Hippocampal formation (tissue), 2 donors: ENCODE data around the gene MIB2.
"Not testable (repeated sequence)": the region's sequence is repeated elsewhere in the genome, so short reads cannot be mapped to it uniquely, and the experiment has no call there.

Source experiments
- DNase-seq, 2 donors: peaks; one replicate each; lab custom pipeline; 2025; lab: John Stamatoyannopoulos, UW

Gene MIB2

DNA sequence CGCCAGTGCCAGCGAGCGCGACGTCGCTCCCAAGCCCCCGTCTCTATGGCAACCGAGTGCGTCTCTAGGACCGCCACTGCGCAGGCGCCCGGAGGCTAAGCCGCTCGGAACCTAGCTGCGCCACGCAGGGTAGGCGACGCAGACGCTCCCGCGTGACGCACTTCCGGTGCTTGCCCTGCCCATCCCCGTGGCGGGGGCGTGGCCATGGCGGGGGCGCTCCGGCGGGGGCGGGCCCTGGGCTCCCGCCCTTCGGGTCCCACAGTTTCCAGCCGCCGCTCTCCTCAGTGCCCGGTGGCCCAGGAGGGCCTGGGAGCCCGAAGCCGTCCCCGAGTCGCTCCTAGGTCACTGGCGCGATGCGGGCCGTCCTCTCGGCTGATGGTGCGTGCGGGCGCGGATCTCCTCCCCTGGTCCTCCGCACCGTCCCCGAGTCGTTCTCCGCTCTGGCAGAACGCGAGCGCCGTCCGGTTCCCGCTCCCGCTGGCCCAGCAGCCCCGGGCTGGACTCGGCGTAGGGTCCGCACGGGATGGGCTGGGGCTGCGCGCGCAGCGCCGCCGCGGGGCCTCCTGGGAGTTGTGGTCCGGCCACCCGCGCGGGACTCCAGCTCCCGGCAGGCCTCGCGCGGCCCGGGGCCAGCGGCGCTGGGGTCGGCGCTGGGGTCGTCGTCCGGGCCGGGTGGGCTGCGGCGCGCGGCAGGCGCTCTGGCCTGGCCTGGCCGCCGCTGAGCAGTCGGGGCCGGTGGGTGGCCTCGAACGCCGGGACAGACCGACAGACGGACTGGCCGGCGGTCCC is at the start of gene MIB2:
Gene MIB2 (plus strand): TSS at position 245 of the 789 bp plus-strand sequence. CDS start 7,953 bp downstream, outside the sequence.
- DNase-seq = peak; percentile 94 to 97

DNA sequence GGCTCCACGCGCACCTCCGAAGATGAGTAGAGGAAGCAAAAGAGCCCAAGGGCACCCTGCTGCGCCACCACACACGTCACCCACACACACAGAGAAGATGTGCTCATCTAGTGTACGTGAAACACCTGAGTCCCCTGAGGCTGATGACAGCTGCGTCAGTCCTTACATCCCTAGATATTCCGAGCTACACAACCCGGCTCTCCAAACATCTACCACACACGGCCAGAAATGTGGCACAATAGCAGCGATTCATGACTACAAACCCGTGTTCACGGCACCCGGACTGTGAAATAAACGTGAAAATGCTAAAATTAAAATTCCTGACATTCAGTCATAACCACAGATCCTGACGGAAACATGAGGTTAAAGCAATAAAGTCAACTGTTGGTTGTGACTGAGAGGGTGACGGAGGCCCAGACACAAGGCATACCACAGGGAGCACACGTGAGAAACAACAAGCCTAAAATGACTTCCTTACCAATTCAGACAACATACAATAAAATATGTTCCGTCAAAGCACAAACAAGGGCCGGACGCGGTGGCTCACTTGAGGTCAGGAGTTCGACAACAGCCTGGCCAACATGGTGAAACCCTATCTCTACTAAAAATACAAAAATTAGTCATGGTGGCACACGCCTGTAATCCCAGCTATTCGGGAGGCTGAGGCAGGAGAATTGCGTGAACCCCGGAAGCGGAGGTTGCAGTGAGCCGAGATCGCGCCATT is 48.0 kb upstream of the MIB2 start:
- no peak for DNase-seq

DNA sequence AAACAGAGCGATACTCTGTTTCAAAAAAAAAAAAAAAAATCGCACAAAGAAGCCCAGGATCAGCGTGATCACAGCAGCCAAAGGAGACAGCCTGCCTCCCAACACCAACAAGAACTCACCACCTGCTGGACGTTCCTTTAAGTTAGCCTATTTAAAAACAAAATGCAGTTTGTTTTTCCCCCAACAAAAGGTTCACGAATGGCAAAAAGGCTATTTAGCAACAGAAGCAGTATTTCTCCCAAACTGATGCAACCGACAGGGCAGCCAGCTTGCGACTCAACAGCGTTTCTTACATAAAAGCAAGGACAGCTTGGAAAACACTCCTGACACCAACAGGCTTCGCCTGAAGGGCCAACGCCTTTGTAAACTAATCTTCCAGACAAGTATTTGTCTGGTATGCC is 47.4 kb upstream of the MIB2 start:
- DNase-seq = no peak

DNA sequence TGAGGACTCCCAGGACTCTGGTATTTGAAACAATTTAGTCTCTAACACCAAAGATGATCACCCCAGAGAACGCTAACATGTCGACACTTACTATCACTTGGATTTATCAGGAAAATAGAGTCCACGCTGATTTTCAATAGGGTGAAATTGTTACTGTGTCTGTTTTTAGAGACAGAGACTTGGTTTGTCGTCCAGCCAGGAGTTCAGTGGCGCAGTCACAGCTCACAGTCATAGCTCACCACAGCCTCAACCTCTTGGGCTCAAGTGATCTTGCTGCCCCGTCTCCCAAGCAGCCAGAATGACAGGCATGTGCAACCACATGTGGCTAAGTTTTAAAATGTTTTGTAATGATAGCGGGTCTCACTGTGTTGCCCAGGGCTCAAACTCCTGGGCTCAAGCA is 46.0 kb upstream of the MIB2 start:
- DNase-seq = no peak

DNA sequence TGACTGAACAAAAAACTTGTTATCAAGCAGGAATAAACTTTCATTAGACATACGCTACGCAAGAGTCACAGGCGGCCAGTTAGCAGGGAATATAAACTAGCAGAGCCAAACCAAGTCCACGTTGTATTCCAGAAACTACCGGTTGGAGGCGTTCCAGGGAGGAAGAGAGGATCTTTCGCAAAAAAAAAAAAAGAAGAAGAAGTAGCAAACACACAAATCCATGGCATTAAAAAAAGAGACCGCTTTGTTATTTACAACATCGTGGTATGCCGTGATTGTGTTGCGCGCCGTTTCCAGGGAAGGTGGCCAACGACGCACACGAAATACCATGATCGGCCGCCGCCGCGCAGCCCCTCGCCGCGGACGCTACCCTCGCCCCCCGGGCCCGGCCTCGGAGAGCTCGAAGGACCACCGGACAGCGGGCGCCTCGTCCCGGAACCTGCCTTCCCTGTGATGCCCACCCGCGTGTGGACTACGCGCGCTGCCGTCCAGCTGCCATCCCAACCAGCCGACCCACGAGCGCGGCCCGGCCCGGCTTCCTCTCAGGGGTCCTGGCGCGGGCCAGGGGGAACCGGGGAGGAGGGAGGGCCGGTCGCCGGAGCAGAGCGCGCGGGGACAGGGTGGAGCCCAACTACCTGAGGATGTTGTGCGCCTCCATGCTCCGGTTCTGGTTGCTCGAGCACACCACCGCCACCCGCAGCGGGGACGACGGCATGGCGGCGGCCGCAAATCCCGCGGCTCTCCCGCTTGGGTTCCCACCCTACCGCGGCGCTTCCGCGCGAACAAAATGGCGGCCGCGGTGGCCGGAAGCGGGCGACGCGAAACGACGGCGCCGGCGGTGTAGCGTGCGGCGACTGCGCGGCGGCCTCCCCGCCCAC is 41.2 kb upstream of the MIB2 start:
- DNase-seq = peak in 1 of 2 donors; percentile 61

DNA sequence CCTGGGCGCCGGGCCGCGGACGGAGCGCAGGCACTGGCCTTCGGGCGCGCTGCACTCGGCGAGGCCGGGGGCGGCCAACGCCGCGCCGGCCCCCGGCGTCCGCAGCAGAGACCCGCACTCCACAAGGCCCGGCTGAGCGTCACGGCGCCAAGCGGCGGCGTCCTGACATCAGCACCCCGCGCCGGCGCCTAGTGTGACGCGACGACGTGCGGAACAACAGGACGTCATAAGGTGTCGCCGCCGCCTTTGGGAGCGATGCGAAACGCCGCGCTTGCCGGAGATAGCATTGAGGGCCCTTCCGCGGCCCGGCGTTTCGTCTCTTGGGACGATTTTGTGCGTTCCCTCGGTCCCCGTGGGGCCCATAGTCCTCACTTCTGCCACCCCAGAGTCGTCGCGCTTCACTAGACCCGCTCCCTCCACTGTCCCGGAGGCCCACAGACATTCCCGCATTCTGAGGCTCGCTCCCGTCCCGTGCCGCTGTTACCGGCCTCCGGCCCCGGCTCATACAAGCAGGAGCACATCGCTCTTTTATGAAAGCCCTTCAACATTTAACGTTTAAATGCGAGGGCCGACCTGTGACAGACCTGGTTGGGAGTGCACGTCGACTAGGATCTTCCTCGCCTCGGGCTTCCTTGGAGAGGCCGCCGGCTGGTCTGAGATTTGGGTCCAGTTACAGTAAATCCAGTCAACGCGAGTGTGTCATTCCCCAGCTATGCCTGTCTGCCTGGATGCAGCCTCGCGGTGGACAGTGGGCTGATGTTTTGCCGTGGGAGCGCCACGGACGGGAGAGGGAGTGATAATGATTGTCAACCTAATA is 40.4 kb upstream of the MIB2 start, which contains the start of gene SSU72:
Gene SSU72 (minus strand): TSS at position 143 of the 817 bp plus-strand sequence. CDS start 306 bp downstream, outside the sequence.
- peak; percentile 76 to 79 for DNase-seq

DNA sequence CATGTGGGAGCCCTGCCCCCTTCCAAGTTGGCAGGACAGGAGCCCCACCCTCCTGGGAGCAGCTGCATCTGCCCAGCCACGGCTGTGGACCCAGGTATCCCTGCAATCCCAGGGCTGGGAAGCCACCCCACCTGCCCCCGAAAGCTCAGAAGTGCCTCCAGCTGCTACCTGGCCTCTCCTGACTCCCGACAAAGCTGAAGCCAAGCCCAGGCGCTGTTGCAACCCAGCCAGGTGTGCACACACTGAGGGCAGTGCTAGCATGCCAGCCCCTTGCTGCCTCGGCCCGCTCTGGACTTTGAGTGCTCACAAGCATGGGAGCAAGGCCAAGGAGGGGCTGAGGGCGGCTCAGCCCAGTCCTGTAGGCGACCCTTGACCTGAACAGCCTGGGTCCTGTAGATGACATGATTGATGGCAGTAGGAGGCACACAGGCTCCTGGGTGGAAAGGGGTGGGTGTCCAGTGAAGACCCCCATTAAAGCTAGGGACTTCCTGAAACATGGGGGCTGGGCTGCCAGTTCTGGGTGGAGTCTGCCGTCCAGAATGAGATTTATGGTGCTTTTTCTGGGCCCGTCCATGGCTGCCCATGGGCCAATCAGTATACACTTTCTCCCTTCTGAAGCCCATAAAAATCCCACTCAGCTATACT is 37.8 kb upstream of the MIB2 start:
- DNase-seq = no peak

DNA sequence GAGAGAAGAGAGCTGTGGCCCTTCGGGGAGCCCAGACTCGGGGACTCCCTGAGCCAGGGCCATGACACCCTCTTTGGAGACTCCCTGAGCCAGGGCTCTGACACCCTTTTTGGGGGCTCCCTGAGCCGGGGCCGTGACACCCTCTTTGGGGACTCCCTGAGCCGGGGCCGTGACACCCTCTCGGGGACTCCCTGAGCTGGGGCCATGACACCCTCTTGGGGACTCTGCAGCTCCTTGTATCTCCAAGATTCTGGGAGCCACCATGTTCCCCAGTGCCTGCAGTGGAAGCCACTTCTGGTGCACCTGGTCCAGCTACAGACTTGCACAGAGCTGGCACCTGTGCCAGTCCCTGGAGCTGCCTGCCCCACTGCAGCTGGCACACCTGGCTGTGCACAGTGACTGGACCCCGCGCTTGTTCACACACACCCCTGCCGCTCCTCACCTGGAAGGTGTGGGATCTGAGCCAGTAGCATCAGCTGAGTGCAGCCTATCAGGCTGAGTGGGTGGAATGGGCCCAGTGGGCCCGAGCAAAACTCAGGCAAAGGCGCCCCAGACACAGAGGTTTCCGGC is 36.8 kb upstream of the MIB2 start:
- no peak for DNase-seq

DNA sequence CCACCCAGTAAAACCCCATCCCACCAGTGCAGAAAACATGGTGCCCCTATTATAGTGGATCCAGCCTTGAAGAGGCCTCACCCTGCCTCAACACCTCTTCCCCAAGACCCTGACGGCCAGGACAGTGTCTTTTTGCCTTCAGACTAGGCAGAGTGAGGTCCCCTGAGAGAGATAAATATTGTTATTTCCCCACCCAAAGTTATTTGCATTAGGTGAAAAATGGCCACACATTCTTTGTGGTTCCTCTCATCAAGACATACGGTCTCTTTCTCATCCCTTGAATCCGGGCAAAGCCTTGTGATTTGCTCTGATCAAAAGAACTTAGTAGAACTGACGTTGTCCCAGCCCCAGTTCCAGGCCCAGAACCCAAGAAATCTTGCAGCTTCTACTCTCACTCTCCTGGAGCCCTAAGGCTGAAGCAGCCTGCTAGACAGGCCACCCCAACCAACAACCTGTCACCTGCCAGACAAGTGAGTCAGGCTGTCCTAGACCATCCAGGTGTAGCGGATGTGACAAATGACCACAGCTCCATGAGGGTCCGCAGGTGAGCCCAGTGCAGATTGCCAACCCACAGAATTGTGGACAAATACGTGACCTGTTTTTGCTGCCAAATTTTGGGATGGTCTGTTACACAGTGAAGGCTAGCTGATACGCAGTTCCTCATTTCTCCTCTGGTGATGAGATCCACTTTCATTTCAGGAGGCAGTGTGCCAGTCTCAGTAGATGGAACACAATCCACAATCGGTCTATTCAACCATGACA is 32.5 kb upstream of the MIB2 start:
- no peak for DNase-seq

DNA sequence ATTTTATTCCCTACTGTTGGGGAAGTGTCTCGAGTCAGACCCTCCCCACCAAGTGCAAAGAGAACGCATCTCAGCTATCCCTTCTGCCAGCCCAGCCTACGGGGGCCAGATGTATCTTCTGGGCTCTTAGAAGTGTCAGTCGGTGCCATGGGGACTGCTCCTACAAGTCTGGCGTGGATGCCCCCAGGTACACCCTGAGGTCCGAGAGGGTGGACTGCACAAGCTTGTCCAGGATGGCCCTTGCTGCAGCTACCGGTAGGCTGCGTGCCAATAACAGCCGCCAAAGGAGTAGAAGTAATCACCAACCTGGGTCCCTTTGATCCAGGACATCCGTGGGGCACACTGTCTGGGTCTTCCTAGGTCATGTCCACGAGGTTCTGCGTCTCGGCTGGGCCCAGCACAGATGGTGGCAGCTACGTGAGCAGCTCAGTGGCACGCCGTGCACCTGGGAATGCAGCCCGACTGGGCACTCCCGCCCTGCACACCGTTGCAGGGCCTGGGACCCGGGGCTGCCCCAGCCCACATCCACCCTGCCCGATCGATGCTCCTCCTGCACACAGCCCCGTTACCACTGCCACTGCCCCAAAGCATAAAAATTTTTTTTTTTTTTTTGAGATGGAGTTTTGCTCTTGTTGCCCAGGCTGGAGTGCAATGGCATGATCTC is 31.8 kb upstream of the MIB2 start:
- DNase-seq = no peak

DNA sequence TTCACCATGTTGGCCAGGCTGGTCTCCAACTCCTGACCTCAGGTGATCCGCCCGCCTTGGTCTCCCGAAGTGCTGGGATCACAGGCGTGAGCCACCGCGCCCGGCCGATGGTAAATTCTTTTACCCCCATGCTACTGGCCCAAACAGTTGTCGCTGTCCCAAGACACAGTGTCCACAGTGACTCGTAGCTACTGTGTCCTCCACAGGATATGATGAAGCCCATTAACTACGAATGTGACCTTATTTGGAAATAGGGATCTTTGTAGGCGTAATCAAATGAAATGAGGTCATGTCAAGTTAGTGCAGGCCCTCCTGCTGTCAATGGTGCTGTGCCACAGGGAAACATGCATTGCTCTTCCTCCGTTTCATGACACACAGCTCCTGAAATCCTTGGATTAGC is 23.8 kb upstream of the MIB2 start:
- no peak for DNase-seq

DNA sequence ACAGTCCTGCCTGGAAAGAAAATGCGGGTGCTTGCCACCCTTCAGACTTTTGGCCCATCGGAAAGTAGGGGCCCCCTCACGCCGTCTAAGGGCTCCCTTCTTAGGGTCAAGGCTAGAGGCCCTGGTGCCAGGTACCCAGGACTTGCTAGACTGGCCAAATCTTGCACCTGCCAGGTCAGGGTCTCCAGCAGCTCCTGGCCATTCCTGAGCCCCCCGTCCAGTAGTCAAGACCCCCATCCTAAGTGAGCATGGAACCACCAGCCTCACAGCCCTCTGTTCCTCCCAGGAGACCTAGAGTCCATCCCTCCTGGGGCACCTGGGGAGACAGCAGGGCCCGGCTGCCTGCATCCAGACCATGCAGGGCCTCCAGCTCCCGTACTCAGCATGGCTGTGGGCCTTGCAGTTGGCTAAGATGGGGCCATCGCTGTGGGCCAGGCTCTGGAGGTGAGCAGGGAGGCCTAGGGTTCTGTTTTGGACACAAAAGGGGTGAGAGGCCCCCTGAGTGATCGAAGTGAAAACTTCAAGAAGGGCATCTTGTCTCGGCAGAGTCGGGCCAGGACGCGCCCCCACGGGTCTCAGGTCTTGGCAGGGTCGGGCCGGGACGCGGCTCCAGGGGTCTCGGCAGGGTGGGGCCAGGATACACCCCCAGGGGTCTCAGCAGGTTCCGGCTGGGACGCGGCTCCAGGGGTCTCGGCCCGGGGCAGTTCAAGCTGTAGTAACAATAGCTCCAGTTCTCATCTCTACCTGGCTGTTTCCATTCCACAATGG is 21.3 kb upstream of the MIB2 start:
- DNase-seq = no peak

DNA sequence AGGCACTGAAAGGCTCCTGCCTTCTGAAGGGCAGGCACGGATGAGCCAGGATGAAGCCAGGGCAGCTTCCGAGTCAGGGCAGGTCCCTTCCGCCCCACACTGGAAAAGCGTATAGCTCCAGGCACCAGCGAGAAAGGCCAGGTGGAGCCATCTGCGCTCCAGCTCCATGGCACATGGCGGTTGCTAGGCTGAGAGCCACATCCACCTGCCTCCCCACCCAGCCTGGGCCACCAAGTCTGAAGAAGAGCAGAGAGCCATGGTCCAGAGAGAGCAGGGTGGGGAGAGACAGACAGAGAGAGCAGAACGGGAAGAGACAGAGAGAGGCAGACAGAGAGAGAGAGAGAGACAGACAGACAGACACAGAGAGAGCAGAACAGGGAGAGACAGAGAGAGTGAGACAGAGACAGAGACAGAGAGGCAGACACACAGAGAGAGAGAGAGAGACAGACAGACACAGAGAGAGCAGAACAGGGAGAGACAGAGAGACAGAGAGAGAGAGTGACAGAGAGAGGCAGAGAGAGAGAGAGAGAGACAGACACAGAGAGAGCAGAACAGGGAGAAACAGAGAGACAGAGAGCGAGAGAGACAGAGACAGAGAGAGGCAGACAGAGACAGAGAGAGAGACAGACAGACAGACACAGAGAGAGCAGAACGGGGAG is 20.6 kb upstream of the MIB2 start:
- DNase-seq = no peak

DNA sequence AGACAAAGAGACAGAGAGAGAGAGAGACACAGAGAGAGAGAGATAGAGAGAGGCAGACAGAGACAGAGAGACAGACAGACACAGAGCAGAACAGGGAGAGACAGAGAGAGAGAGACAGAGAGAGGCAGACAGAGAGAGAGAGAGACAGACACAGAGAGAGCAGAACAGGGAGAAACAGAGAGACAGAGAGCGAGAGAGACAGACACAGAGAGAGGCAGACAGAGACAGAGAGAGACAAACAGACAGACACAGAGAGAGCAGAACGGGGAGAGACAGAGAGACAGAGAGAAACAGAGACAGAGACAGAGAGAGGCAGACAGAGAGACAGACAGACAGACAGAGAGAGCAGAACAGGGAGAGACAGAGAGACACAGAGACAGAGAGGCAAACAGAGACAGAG is 20.0 kb upstream of the MIB2 start:
- DNase-seq = not testable (repeated sequence)

DNA sequence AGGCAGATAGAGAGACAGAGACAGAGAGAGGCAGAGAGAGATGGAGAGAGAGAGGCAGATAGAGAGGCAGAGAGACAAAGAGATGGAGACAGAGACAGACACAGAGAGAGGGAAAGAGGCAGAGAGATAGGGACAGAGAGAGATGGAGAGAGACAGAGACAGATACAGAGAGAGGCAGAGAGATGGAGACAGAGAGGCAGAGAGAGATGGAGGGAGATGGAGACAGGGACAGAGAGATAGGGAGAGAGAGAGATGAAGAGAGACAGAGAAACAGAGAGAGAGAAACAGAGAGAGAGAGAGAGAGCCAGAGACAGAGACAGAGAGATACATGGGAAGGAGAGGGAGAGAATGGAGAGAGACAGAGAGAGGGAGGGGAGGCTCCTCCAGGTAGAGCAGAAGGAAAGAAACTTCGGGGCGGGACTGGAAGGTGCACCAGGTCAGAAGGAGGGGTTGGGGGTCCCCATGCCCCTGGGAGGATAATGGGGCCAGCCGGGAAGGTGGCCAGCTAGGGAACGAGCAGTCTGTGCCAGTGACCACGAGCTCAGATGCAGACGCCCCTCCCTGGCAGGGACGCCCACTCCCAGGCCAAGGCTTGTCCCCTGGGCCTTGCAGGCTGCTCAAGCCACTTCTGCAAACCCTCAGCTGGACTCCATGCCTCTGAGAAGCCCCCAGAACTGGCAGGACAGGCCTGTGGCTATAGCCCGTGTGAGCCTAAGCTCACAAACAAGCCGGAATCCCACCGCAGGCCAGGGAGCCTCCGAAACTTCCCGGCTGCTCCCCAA is 18.6 kb upstream of the MIB2 start:
- no peak for DNase-seq

DNA sequence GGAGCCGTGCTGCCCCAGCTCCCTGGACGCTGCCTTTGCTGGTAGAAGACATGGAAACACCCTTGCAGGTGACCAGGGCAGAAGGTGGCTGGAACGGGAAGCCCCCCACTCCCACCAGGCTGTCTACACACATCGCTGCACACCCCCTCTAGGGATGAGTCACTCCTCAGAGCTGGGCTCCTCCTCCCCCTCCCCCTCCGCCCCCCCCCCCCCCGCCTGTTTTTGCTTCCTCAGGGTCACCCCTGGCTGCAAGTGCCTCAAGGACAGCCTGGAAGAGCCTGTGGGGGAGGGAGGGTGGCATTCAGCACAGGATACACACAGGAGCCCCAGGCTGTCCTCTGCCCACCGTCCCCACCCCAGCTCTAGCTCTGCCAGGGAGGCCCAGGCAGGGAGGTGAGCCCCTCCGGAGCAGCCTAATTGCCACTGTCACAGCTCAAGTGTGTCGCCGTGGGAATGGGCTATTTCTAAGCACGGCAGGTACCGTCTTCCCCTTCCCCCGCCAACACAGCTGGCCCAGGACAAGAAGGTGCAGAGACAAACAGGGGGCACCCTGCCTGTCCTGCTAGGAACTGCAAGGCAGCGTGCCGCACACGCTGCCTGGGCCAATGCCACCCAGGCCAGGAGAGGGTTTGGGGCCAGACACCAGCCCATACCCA is 17.9 kb upstream of the MIB2 start:
- no peak for DNase-seq
